Putamen (tissue), 1 donor: ENCODE results near the gene PLCB4.
A peak's percentile ranks its signal among the peaks of the same experiment; 100 is the strongest.
"Not testable (repeated sequence)": the region's sequence is repeated elsewhere in the genome, so short reads cannot be mapped to it uniquely, and the experiment has no call there.

Experiments used
- DNase-seq: peaks from one replicate; pipeline ENCODE4 v3.0.0-alpha.2; 2016; ENCODE audit warnings: low spot score

Gene PLCB4

DNA sequence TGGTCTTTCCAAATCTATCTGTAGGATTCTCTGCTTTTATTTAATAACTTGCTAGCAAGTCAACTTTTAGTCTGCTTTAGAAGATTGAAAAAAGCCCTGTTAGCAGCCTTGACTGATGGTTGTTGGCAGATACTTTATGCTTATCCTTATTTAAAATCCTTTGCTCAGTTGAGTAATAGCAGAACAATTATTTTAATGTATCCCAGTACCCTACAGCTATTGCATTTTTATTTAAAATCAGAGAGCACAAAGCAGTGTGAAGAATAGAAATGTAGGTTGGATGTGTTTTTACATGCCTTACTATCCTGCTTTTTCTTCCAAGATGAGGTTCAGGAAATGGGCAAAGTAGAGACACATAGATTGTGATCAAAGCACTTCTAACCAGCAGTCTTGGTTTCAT is 298.4 kb downstream of the PLCB4 start:
- DNase-seq, result no peak

DNA sequence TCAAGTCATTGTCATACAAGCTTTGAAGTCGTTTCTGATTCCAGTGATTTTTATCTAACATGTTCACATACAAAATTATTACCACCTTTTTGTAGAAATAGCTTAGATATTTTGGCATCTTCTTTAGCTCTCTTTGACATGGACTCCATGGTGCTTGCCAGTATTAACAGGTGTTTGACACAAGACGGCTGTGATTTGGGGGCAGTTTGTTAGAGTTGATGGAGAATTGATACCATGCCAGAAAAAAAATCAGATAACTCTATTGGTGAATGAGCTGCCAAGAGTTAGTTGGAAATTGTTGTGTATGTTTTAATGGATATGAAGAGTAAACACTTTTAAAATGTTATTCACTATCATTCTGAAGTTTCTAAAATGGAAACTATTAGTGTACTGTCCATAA is 298.9 kb downstream of the PLCB4 start:
- no peak for DNase-seq

DNA sequence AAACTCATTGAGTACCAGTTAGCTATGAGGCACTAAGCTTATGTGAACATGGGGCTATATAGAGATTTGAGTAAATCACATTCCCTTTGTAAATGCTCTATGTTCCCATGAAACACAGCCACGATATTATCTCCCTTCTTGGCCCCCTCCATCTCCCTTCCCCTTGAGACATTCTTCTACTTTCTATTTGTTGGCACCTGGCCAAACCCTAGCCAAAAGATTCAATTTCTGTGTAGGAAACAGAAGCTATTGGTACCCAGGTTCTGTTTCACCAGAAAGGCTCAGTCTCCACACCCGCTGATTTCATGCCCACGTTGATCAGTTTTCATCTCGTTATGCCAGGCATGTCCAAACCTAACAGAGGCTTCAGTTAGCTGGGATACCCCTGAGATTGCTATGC is 300.0 kb downstream of the PLCB4 start:
- no peak for DNase-seq

DNA sequence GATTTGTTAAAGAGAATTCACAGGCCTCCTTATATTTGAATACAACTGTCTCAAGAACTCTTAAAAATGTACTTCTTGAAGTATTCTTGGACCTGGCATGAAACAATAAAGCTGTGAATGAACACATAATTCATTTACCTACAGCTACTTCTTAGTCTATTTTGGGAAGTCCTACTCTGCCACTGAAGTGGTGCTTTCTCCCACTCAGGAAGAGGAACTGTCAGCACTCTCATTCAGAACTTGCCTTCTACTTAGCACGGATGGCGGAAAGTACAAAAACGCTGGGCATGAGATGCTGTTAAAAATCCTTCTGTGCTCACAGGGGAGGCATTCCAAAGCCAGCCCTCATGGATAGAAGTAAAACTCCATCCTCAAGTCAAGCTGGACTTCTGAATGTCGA is 300.7 kb downstream of the PLCB4 start:
- no peak for DNase-seq

DNA sequence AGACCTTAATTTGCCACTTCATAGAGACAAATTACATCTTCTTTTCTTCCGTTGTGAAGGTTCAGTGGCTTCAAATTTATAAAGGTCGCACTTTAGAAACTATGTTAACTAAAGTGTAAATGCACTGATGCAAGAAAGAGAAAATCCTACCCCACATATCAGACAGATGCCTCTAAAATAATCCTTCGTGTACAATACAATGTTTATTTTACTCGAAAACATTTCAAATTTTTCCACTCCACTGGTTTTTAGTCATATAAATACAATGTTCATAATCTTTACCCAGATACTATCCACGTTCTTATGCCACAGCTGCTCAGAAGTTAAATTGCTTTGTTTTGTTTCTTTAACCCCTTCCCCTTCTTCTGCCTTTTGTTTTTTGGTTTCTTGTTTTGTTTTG is 305.2 kb downstream of the PLCB4 start:
- no peak for DNase-seq

GRCh38 chr20:9374480-9374879 is 305.6 kb downstream of the PLCB4 start:
- DNase-seq, result no peak

DNA sequence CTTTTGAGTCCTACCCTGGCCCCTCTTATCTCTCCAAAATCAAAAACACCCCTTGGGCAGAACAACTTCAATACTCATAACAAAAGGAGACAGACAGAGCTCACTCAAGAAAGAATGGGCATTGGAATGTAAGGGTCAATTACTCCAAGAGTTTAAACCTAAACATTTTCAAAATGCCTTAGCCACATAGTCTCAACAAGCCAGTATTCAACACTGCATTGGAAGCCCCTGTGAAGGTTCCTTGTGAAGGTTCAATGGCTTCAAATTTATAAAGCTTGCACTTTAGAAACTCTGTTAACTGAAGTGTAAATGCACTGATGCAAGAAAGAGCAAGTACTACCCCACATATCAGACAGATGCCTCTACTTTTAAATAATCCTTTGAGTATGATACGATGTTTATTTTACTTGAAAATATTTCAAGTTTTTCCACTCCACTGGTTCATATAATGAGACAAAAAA is 306.4 kb downstream of the PLCB4 start:
- DNase-seq, result no peak

- no peak for DNase-seq
These were observed 308.1 kb downstream of the PLCB4 start for GRCh38 chr20:9377007-9377406.

DNA sequence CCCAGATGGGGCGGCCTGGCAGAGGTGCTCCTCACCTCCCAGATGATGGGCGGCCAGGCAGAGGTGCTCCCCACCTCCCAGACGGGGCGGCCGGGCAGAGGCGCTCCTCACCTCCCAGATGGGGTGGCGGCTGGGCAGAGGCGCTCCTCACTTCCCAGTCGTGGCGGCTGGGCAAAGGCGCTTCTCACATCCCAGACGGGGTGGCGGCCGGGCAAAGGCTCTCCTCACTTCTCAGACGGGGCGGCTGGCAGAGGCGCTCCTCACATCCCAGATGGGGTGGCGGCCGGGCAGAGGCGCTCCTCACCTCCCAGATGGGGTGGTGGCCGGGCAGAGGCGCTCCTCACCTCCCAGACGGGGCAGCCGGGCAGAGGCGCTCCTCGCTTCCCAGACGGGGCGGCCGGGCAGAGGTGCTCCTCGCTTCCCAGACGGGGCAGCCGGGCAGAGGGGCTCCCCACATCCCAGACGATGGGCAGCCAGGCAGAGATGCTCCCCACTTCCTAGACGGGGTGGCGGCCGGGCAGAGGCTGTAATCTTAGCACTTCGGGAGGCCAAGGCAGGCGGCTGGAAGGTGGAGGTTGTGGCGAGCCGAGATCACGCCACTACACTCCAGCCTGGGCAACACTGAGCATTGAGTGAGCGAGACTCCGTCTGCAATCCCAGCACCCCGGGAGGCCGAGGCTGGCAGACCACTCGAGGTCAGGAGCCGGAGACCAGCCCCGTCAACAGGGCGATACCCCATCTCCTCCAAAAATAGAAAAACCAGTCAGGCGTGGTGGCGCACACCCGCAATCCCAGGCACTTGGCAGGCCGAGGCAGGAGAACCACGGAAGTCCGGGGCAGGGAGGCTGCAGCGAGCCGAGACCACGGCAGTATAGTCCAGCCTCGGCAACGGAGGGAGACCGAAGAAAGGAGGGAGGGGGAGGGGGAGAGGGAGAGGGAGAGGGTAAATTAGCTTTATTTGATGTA is 316.7 kb downstream of the PLCB4 start:
- not testable (repeated sequence) for DNase-seq

DNA sequence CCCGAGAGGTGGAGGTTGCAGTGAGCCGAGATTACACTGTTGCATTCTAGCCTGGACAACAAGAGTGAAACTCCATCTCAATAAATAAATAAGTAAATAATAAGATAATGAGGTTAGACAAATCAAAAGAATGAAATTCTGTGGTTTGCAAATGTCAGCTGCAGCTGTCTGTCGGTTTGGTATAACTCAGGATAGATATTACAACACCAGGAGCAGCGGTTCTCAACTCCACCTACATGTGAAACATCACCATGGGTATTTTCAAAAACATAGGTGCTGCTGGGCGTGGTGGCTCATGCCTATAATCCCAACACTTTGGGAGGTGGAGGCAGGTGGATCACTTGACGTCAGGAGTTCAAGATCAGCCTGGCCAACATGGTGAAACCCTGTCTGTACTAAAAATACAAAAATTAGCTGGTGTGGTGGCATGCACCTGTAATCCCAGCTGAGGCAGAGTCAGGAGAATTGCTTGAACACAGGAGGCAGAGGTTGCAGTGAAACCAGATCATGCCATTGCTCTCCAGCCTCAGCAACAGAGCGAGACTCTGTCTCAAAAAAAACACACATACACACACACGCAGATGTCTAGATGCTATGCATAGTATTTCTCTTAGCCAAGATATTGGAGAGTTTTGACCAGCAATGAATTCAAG is 319.4 kb downstream of the PLCB4 start:
- no peak for DNase-seq

DNA sequence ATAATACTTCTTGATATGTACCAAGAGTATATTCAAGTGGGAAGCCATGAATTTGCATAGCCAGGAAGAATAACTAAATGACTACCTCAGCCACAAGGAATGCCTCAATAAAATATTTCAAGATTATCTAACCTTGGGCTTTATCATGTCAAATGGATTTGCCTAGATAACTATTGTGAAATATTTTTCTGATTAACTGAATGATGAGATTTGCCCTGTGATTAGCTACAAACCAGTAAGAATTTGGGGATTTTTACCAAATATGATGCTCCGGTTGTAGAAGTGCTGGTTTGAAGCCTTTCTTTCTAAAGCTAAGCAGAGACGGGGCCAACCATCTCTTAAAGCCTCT is 319.9 kb downstream of the PLCB4 start:
- no peak for DNase-seq

DNA sequence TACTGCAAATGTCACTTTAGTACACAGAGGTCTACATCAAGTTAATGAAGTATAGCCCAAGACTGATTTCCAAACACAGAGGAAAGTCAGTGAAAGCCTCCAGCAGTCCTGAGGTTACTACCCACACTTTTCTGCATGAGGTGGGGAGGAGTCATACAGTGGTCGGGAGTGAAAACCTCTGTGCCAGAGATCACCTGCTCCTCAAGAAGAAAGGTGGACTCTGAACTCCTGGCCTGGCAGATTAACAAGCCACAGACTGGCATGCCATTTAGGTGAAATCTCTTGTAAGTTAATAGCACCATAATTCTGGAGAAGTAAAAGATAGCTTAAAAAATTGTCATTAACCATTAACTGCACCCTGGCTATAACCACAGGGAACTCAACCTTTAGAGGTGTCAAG is 320.5 kb downstream of the PLCB4 start:
- no peak for DNase-seq

DNA sequence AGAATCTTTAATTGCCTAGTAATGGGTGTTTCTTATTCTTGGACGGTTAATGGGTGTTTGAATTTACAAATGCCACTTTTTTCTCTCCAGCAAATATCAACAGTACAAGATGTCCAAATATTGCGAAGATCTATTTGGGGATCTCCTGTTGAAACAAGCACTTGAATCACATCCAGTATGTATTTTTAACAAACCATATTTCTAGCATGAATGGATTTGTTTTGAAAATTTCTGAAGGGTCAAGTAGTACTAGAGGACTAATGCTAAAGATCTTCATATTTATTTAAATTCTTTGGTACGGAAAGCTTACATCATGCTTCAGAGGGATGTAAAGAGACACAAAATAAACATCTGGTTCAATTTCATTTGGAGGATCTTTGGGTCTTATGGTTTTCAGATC is 321.6 kb downstream of the PLCB4 start:
- DNase-seq, result no peak

GRCh38 chr20:9392892-9393857 is 324.3 kb downstream of the PLCB4 start:
- DNase-seq, result peak; percentile 68

DNA sequence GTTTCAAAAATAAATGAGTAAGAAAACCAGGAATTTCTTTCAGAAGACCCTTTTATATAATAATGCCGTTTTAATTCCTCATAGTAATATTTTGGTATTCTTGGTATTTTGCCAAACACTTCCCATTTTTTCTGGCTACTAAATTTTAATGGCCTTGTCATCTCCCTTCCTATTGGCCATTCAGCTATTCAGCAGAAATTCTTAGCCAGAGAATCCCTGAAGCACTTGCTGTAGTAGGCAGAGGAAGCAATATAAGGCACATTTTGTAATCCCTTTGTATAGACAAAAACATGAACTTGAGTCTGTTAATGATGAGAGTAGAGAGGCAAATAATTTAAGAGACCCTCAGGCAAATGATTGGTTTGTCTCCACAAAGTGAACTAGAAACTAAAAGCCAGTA is 327.1 kb downstream of the PLCB4 start:
- DNase-seq, result no peak

DNA sequence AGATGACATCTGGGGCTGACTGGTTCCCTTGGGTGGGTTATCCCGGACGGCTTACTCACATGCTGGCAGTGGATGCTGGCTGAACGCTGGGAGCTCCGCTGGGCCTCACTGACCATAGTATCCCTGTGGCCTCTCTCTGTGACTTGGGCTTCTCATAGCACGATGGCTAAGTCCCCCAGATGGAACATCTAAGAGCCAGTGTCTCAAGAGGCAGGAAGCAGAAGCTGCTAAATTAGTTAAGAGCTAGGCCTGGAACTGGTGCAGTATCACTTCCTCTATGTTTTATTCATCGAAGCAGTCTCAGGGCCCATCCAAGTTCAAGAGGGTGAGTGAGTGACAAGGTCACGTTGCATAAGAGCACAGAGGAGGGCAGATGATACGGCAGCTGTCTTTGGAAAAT is 329.0 kb downstream of the PLCB4 start:
- DNase-seq, result peak; percentile 23

GRCh38 chr20:9398882-9399281 is 330.0 kb downstream of the PLCB4 start:
- no peak for DNase-seq

- no peak for DNase-seq
These were observed 330.4 kb downstream of the PLCB4 start for GRCh38 chr20:9399322-9399721.

GRCh38 chr20:9400171-9401025 is 331.5 kb downstream of the PLCB4 start:
- no peak for DNase-seq

- no peak for DNase-seq
These were observed 332.5 kb downstream of the PLCB4 start for GRCh38 chr20:9401371-9401770.

GRCh38 chr20:9402141-9402540 is 333.3 kb downstream of the PLCB4 start:
- no peak for DNase-seq
